ENCODE data around the gene TMEM125.

TMEM125 gene

DNA sequence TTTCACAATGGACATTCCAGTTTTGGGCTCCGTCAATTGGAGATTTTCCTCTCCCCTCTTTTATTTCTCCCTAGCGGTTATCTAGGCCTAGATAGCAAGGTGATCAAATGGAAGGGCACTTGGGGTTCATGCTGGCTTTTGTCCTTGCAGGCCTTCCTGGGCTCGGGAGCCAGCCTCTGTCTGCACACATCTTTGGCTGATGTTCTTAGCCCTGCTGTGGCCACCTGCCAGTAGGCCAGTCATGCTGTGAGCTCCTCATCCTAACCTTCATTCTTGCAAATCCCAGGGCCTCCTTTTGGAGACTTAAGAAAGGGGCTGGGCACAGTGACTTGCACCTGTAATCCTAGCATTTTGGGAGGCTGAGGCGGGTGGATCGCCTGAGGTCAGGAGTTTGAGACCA lies 44.5 kb downstream of the TMEM125 start:
- no peaks in the 10 kb centered on the region for H3F3A ChIP-seq (ENCODE audit: insufficient read depth)
- TF ChIP-seq, protein P1, sequence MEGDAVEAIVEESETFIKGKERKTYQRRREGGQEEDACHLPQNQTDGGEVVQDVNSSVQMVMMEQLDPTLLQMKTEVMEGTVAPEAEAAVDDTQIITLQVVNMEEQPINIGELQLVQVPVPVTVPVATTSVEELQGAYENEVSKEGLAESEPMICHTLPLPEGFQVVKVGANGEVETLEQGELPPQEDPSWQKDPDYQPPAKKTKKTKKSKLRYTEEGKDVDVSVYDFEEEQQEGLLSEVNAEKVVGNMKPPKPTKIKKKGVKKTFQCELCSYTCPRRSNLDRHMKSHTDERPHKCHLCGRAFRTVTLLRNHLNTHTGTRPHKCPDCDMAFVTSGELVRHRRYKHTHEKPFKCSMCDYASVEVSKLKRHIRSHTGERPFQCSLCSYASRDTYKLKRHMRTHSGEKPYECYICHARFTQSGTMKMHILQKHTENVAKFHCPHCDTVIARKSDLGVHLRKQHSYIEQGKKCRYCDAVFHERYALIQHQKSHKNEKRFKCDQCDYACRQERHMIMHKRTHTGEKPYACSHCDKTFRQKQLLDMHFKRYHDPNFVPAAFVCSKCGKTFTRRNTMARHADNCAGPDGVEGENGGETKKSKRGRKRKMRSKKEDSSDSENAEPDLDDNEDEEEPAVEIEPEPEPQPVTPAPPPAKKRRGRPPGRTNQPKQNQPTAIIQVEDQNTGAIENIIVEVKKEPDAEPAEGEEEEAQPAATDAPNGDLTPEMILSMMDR (IDR thresholded peaks at IDR 0.05; ENCODE audit: insufficient read depth, low read length, poor library complexity, severe bottlenecking), result no peak
- TF ChIP-seq EZH2phosphoT487 (conservative IDR thresholded peaks at IDR 0.05; ENCODE audit: low read length), result no peak
- H2AFZ ChIP-seq (ENCODE audit: low read depth, low read length, severe bottlenecking), result no peak overlapping the region
- no peak overlapping the region for H3K9ac ChIP-seq (ENCODE audit: low read length)
- H3K4me2 ChIP-seq (ENCODE audit: low read depth, low read length, poor library complexity, severe bottlenecking), result no peak overlapping the region
- H3K27me3 ChIP-seq (ENCODE audit: low read length), result no peaks in the 10 kb centered on the region
- H4K20me1 ChIP-seq (ENCODE audit: low read depth, low read length), result no peaks in the 10 kb centered on the region
- H3K4me3 ChIP-seq (ENCODE audit: insufficient read depth, low read length, poor library complexity, severe bottlenecking), result no peak overlapping the region
- no peaks in the 10 kb centered on the region for H3K79me2 ChIP-seq (ENCODE audit: insufficient read depth, low read length)
- no peak overlapping the region for H3K27ac ChIP-seq (ENCODE audit: low read depth, low read length)
- no peaks in the 10 kb centered on the region for H3K9me3 ChIP-seq (ENCODE audit: insufficient read depth, low read length)
- no peaks in the 10 kb centered on the region for H3K36me3 ChIP-seq (ENCODE audit: low read length)
- no peaks in the 10 kb centered on the region for H3K9me2 ChIP-seq (replicated peaks; ENCODE audit: insufficient read depth, low read length)

DNA sequence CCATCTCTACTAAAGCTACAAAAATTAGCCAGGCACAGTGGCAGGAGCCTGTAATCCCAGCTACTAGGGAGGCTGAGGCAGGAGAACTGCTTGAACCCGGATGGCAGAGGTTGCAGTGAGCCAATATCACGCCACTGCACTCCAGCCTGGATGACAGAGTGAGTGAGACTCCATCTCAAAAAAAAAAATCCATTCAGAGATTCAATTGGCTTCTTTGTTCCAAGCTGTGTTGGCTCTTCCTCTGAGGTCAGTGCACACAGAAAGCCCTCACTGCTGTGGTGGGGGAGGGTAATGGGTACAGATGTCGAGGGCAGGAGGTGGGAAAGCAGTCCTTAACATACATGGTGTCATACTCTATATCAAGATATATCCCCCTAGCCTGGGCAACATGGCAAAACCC lies 45.7 kb downstream of the TMEM125 start:
- no peaks in the 10 kb centered on the region for H3K36me3 ChIP-seq (ENCODE audit: low read length)
- no peaks in the 10 kb centered on the region for H3K79me2 ChIP-seq (ENCODE audit: insufficient read depth, low read length)
- no peaks in the 10 kb centered on the region for H4K20me1 ChIP-seq (ENCODE audit: low read depth, low read length)
- H3K27ac ChIP-seq (ENCODE audit: low read depth, low read length), result no peak overlapping the region
- no peaks in the 10 kb centered on the region for H3F3A ChIP-seq (ENCODE audit: insufficient read depth)
- no peaks in the 10 kb centered on the region for H3K9me3 ChIP-seq (ENCODE audit: insufficient read depth, low read length)
- H3K4me3 ChIP-seq (ENCODE audit: insufficient read depth, low read length, poor library complexity, severe bottlenecking), result no peak overlapping the region
- no peak overlapping the region for H3K9ac ChIP-seq (ENCODE audit: low read length)
- no peak overlapping the region for H3K4me2 ChIP-seq (ENCODE audit: low read depth, low read length, poor library complexity, severe bottlenecking)
- H2AFZ ChIP-seq (ENCODE audit: low read depth, low read length, severe bottlenecking), result no peak overlapping the region
- TF ChIP-seq, protein P1 (IDR thresholded peaks at IDR 0.05; ENCODE audit: insufficient read depth, low read length, poor library complexity, severe bottlenecking), result no peak
- no peak for TF ChIP-seq EZH2phosphoT487 (conservative IDR thresholded peaks at IDR 0.05; ENCODE audit: low read length)
- no peaks in the 10 kb centered on the region for H3K9me2 ChIP-seq (replicated peaks; ENCODE audit: insufficient read depth, low read length)
- H3K27me3 ChIP-seq (ENCODE audit: low read length), result no peaks in the 10 kb centered on the region

DNA sequence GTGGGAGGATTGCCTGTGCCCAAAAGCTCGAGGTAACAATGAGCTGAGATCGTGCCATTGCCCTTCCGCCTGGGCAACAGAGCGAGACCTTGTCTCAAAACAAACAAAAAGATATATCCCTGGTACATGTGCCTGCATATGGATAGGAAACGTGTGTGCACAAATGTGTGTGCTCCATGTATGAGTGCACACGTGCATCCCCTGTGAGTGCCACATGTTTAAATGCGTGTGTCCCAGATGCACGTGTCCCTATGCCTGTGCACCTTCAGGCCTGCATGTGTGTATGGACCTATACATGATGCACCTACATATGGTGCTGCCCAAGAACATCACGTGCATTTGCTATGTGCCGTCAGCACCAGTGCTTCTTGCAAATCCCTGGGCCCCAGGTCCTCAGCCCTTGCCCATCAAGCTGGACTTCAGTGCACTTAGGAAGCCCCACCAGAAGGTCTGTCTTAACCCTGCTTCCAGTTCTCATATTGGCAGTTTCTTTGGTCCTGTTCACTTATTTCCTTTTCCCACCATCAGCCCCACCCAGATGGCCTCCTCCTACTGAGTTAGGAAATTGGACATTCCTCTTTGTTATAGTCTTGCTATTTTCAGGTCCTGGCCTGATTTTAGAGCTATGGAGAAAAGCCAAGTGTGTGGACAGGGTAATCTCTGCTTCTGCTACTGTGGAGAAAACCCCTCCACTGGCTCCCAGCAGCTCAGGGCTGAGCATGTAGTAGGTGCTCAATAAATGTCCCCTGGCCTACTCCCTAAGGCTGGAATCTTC lies 46.4 kb downstream of the TMEM125 start:
- no peak for TF ChIP-seq EZH2phosphoT487 (conservative IDR thresholded peaks at IDR 0.05; ENCODE audit: low read length)
- TF ChIP-seq, protein P1 (IDR thresholded peaks at IDR 0.05; ENCODE audit: insufficient read depth, low read length, poor library complexity, severe bottlenecking), result no peak
- Histone ChIP-seq H3K9ac (ENCODE audit: low read length) (no peak overlapping the region), H2AFZ (ENCODE audit: low read depth, low read length, severe bottlenecking) (no peak overlapping the region), H3F3A (ENCODE audit: insufficient read depth) (no peaks in the 10 kb centered on the region), H3K9me2 (replicated peaks; ENCODE audit: insufficient read depth, low read length) (no peaks in the 10 kb centered on the region), H3K79me2 (ENCODE audit: insufficient read depth, low read length) (no peaks in the 10 kb centered on the region), H3K27ac (ENCODE audit: low read depth, low read length) (no peak overlapping the region), H3K9me3 (ENCODE audit: insufficient read depth, low read length) (no peaks in the 10 kb centered on the region), H4K20me1 (ENCODE audit: low read depth, low read length) (no peaks in the 10 kb centered on the region), H3K36me3 (ENCODE audit: low read length) (no peaks in the 10 kb centered on the region), H3K27me3 (ENCODE audit: low read length) (no peaks in the 10 kb centered on the region), H3K4me3 (ENCODE audit: insufficient read depth, low read length, poor library complexity, severe bottlenecking) (no peak overlapping the region), H3K4me2 (ENCODE audit: low read depth, low read length, poor library complexity, severe bottlenecking) (no peak overlapping the region)

All from SU-DHL-6 (cell line).